SK-MEL-5 (cell line): ENCODE data around the gene ZFPM1. TPM values are rescaled to one million over a fixed set of nuclear protein-coding genes. Genes with fewer than 3 reads are reported as not detected.

Source experiments
- DNase-seq: peaks from one replicate; pipeline ENCODE4 v3.0.0-alpha.2; 2016; ENCODE audit warnings: low read depth, low spot score
- in situ Hi-C: cut with HindIII; loops from 2 replicates; pipeline ENCODE4 v1.10.0; 2016; ENCODE audit warnings: low sequenced_read_pairs, high pct_unique_total_duplicates, low pct_unique_long_range_greater_than_20kb
- total RNA-seq: library from RNA; depleted of rRNA; stranded (reverse); fragments of >200 nt; shearing (Covaris generic); gene quantifications from 2 replicates; pipeline ENCODE4 v1.2.3, GENCODE V29; 2014

The ZFPM1 gene
- total RNA-seq, 1 experiment from 2014 or later = 0.29 TPM

DNA sequence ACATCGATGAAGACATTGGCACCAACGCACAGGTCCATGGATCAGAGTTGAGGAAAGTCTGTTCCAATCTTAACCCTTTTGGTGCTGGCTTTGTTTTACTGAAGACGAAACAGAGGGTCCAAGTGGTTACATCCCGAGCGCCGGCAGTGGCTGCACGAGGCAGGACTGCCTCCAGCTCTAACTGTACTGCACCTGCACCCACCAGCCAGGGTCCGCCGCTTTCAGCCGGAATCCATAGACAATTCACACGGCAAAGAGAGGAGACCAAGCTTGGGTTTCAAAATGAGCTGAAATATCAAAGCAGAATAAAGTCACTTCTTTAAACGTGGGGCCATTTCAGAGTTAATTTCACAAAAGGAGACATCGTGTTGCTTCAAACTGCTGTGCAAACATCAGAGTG lies 95.9 kb downstream of the ZFPM1 start:
- in situ Hi-C loops = no loop called here
- no peak for DNase-seq

DNA sequence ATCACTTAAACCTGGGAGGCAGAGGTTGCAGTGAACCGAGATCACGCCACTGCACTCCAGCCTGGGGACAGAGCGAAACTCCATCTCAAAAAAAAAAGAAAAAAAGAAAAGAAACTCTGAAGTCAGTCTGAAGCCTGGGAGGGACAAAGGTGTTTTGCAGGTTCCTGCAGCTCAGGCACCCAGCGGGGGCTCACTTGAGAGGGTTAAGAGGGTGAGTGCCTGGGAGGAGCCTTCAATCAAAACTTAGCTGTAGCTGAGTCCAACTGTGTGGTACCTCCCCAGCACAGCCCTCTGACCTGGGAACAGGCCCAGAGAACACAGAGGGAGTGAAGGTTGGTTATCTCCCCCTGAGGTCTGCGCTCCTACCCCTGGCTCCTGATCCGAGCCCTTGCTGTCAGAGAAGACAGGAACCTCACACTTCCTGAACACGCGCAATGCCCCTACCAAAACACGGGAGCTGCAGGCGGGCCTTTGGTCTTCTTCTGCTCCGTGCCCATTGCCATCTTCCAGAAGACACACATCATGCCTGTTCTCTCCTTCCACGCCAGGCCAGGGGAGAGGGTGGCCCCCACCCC lies 96.7 kb downstream of the ZFPM1 start:
- no peak for DNase-seq
- in situ Hi-C loops = no loop called here

- DNase-seq = no peak
- in situ Hi-C loops = no loop called here
Measured at GRCh38 chr16:88550246-88550661, 97.2 kb downstream of the ZFPM1 start.

DNA sequence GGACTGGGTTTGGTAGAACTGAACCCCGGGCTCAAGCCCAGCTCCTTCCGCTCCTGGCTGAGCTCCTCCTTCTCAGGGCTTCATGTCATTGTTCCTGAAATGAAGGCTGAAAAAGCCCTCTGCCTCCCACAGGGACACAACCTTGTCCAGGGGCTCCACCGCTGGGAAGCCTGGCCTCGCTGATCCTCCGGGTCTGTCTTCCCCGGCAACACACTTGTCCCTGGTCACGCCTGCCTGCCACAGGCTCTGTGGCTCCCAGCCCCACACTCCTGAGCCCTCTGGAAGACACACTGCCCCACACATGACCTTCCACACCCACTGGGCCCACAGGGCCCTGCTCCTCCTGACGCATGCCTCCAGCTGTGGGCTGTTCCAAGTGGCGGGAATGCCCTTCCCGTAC lies 99.1 kb downstream of the ZFPM1 start:
- in situ Hi-C loops = no loop called here
- DNase-seq = no peak

DNA sequence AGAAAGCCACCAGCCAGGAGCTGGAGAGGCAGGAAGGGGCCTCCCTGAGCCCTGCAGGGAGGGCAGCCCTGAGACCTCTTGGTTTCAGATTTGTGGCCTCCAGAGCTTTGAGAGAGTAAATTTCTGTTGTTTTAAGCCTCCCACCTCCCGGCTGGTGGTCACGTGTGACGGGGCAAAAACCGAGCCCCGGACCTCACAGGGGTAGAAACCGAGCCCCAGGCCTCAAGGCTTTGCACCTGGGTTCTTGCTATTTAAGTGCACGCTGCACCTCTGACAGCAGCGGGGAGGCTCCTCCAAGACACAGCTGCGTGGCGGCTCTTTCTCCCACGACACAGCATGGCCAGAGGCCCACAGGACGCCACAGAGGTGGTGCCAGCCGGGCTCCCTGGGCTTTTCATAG lies 99.7 kb downstream of the ZFPM1 start:
- no peak for DNase-seq
- in situ Hi-C loops = no loop called here

GRCh38 chr16:88553739-88554138 lies 100.7 kb downstream of the ZFPM1 start:
- no peak for DNase-seq
- in situ Hi-C loops = no loop called here

DNA sequence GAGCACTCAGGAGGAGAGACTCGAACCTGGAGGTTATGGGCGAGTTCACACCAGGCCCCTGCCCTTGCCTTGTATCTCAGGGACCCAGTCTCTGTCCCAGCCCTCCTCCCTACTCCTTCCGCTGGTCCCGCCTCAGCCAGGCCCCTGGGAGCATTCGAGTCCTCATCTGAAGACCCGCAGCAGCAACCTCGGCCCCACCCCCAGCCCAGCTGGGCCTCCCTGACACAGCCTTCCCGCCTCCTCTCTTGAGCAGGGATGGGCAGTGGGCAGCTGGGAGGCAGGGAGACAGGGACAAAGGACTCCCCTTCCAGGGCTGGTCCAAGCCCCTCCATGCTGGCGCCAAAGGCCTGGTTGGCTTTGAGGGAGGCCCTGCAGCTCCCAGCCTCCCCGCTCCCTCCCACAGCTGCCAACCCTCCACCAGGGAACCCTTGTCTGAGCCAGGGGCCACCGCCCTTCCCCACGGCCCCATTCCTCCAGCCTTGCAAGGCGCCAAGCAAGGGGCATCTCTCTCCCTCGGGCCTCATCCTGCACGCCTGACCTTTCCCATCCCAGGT lies 101.7 kb downstream of the ZFPM1 start:
- in situ Hi-C loops = no loop called here
- DNase-seq = no peak

DNA sequence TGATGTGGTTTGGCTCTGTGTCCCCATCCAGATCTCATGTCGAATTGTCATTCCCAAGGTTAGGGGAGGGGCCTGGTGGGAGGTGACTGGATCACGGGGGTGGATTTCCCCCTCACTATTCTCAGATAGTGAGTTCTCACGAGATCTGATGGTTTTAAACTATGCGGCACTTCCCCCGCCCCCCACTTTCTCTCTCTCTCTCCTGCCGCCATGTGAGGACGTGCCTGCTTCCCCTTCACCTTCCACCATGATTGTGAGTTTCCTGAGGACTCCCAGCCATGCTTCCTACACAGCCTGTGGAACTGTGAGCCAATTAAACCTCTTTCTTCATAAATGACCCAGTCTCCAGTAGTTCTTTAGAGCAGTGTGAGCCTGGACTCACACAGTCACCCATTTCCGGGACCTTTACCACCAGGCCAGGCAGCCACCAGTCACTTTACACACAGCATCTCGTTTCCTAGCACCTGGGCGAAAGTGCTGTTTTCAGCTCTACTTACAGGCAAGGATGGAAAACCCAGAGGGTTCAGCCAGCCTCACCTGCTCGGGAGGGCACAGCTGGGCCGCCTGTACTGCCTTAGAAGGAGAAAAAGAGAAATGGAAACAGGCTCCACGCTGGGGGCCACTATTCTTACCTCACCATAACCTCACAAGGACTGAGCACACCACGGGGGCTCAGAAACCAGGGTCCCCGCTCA lies 103.4 kb downstream of the ZFPM1 start:
- in situ Hi-C loops = no loop called here
- no peak for DNase-seq

- DNase-seq = peak; percentile 74
Measured at GRCh38 chr16:88558457-88559442, 105.7 kb downstream of the ZFPM1 start.

GRCh38 chr16:88560714-88561484 lies 107.8 kb downstream of the ZFPM1 start:
- in situ Hi-C loops = no loop called here
- DNase-seq = no peak

More at GRCh38 chr16:88558457-88559442, 105.7 kb downstream of the ZFPM1 start:
- in situ Hi-C loops = no loop called here

GRCh38 chr16:88561485-88562359 lies 108.6 kb downstream of the ZFPM1 start:
- DNase-seq = peak; percentile 63
- in situ Hi-C loops = no loop called here

GRCh38 chr16:88566158-88566557 lies 113.1 kb downstream of the ZFPM1 start:
- in situ Hi-C loops = no loop called here
- no peak for DNase-seq

DNA sequence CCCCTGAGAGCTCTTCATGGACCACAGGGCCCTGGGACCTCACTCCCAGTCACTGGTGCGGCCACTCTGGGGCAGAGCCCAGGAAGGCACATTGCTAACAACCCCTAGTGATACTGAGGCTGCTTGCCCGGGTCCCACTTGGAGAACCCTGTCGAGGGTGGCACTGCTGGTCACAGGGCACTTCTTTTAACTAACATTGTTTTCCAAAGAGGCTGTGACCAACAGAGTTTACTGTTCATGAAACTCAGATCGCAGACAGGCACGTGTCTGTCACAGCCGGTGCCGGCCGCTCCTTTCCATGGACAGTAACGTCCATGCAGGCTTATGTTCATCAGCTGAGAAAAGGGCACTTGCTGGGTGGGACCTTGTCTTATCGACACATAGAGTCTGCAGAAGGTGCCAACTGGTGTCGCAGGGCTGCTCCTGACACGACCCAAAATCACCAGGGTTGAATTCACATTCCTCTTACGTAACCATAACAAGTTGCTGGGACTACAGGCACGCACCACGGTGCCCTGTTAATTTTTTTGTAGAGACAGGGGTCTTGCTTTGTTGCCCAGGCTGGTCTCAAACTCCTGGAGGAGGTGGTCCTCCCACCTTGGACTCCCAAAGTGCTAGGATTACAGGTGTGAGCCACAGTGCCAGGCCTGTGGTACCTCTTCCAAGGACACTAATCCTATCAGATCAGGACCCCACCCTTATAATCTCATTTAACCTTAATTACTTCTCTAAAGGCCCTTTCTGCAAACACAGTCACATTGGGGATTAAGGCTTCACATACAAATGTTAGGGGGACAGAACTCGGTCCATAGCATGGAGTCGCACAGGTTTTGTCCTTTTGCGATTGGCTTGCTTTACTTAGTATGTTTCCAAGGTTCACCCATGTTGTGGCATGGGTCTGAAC lies 115.9 kb downstream of the ZFPM1 start:
- in situ Hi-C loops = no loop called here
- no peak for DNase-seq

DNA sequence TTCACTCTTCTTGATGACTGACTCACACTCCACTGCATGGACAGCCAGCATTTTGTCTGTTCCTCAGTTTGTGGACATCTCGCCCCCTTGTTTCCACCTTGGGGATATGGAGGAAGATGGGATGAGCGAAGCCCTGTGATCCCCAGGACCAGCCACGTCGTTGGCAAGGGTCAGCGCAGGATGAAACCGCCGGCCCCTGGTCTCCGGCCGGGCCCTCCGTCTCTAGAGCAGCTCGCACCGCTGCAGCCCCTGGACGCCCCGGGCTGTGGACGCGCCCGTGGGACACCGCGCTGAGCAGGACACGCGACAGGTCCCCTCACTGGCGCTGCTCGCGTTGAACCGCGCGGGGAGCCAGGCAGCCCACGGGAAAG lies 116.5 kb downstream of the ZFPM1 start:
- in situ Hi-C loops = no loop called here
- DNase-seq = no peak

DNA sequence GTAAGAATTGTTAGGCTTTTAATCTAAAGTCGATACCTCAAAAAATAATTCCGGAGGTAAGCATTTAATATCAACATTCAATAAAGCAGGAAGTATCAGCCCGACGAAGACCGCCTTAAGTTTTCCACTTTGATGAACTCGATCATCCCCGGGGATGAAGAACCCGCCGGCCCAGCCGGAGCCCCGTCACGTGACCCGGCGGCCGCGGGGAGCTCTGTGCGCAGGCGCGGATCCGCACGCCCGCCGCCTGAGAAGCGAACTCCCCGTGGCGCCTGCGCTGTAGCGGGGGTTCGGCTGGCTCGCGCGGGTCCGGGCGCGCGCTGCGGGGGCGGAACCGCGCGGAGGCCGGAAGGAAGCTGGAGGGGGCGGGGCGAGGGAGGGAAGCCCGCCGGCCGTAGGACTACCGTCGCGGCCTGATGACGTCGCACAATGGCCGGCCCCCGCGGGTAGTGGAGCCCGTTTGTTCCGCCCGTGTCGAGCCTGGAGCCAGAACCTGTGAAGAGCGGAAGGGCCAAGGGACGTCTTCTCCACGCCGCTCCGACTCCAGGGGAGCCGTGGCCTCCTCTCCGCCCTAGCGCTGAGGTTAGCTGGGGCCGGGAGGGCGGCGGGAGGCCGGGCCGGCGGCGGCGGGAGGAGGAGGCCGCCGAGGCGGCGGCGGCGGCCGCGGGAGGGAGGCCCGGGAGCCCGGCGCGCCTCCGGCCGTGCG lies 117.1 kb downstream of the ZFPM1 start, which contains the start of gene ZC3H18:
Gene ZC3H18 (plus strand): TSS at position 419 of the 706 bp plus-strand sequence. CDS start 6,721 bp downstream, outside the sequence.
- in situ Hi-C loops = no loop called here

More for the DNA sequence above, 117.1 kb downstream of the ZFPM1 start, which contains the start of gene ZC3H18:
- DNase-seq = peak; percentile 91
